Occipital lobe (tissue), 2 donors: ENCODE results near the gene COPS8. TPM values are rescaled to one million over a fixed set of nuclear protein-coding genes. Genes with fewer than 3 reads are reported as not detected.

Experiments used
- DNase-seq: peaks from one replicate; lab custom pipeline; 2025; lab: John Stamatoyannopoulos, UW
- total RNA-seq: library from RNA; depleted of rRNA; stranded (reverse); fragments of >200 nt; gene quantifications from one replicate; pipeline ENCODE4 v1.2.3, GENCODE V29; 2014

The COPS8 gene
- total RNA-seq, 1 donor from 2014 or later: 139 TPM

DNA sequence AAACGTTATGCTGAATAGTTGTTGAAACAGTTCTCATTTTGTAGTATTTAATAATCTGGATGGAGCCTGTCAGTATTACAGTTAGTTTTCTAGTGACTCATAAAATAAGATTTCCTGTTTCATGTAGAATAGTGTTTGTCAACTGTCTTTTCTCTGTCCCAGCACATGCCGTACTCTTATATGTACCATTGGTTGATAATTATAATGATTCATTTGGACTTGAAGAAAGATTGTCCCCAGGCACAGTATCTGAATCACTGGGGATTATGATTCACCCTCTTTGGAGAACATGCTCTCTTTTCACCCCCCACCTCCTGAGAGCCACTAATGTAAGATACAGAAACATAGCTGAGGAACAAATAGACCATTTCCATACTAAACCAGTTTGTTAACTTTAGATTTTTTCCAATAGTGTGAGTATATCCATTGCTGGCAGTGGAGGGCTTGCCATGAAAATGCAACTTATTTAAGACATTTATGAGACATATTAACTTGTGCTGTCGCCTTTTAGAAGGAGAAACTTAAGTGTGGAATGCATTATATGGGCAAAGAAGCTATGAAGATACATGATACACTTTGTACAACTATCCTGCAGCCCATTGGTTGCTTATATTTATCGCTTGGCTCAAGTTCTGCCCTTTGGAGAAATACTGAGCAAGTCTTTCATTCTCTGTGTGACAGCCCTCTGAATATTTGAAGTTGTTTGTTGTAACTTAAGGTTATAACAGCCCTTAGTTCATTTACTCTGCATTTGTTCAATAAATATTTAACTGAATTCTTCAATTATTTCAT is 12.4 kb downstream of the COPS8 start:
- no peak for DNase-seq

- no peak for DNase-seq
Measured at GRCh38 chr2:237099804-237100203, 14.1 kb downstream of the COPS8 start.

- DNase-seq: no peak
Measured at GRCh38 chr2:237101118-237101979, 15.7 kb downstream of the COPS8 start.

DNA sequence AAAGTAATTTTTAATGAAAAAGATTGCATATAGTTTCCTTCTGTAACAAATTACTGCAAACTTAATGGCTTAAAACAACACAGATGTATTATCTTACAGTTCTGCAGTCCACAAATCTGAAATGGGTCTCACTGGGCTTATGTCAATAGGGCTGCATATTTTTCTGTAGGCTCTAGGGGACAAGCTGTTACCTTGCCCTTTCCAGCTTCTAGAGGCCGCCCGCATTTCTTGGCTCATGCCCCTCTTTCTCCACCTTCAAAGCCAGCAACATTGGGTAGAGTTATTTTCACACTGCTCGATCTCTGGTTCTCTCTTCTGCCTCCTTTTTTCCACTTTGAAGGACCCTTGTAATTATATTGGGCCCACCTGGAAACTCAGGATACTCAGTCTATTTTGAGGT is 16.7 kb downstream of the COPS8 start:
- no peak for DNase-seq

- no peak for DNase-seq
Measured at GRCh38 chr2:237109421-237109934, 23.8 kb downstream of the COPS8 start.

DNA sequence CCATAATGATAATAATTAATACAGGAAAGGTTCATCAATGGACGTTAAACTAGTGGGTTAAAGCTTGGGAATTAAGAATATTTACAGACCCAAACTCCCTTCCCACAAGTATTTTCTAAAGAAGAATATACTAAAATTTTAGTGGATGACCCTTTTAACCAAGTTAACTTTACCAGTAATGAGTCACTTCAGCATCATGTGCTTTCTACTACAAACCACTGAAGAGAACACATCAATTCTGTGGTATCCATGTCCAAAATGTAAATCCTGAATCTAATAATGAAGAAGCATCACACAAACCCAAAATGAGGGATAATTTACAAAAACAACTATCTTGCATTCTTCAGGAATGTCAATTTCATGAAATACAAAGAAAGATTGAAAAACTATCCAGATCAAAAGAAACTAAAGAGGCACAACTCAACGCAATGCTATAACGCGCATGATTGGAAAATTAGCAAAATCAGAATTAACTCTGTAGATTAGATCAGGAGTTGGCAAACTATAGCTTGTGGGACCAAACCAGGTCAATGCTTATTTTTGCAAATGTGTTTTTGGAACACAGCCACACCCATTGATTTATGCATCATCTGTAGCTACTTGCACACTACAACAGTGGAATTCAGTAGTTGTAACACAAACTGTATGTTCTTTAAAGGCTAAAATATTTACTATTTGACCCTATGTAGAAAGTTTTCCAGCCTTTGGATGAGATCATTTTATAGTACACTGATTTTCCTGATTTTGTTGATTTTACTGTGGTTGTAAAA is 27.5 kb downstream of the COPS8 start:
- DNase-seq: no peak

GRCh38 chr2:237115870-237116269 is 30.2 kb downstream of the COPS8 start:
- no peak for DNase-seq

DNA sequence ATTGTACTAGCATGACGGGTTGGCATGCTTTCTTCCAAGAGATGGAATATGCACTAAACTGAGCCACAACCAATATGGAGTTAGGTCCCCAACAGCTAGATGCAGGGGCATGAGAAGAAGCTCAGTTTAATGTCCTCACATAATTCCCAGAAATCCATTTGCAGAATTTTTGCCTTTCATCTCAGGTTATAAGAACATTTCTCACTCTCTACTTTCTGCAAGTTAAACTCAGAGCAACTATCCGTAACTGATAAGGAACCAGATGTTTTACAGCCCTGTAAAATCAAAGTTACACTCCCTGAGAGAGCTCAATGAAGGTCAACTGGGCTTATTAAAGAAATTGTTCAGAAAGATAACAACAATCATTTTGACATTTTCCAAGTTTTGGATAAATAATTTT is 30.7 kb downstream of the COPS8 start:
- DNase-seq: no peak

DNA sequence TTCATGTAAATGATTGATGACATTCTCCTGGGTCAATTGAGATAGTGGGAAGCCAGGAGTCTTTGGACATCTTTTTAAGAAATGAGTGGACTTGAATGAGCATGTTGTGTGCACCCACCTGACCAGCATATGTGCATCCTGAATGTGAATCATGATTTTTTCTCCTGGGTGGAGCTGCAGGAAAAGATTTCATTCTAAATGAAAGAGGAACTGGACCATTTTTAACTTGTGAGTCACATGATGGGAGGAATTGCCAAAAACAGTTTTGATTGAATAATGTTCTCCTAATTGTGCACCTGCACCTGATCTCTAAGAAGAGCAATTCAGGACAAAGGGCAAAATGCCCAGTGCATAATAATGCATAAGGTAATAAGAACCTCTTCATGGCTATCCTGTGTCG is 32.3 kb downstream of the COPS8 start:
- DNase-seq: no peak

GRCh38 chr2:237118561-237119155 is 33.0 kb downstream of the COPS8 start:
- DNase-seq: no peak

GRCh38 chr2:237120916-237121315 is 35.2 kb downstream of the COPS8 start:
- DNase-seq: no peak

DNA sequence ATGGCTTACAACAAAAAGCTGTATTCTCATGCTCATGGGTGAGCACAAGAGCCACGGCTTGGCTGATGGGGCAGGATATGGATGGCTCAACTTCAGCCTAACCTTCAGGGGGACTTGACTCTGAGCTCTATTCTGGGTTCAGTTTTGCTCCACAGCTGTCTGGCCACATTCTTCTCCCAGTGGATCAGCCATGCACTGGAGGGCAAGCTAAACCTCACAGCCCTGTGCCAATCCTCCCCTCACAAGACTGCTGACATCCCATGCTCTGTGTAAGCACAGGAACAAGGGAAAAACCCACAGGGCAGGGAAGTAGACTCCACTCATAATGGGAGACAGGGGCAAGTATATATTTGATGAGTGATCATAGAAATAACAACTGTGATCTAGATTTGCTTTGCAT is 35.6 kb downstream of the COPS8 start:
- no peak for DNase-seq

DNA sequence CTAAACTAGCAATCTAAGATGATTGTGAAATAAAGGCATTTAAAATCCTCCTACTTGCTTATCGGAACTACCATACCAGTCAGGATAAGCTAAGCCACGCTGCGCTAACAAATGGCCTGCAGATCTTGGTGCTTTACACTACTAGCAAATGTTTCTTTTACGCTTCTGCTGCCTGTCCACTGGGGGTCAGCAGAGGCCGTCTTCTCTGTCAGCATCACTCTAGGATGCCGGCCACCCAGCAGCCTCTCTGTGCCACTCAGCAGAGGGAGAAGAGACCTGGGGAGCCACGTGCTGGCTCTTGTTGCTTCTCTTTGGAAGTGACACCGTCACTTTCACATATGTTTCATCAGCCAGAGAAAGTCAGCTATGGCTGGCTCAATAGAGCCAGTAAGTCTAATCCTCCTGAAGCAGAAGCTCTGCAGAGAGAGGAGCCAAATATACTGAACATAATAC is 36.6 kb downstream of the COPS8 start:
- DNase-seq: no peak

GRCh38 chr2:237124820-237125219 is 39.1 kb downstream of the COPS8 start:
- no peak for DNase-seq

DNA sequence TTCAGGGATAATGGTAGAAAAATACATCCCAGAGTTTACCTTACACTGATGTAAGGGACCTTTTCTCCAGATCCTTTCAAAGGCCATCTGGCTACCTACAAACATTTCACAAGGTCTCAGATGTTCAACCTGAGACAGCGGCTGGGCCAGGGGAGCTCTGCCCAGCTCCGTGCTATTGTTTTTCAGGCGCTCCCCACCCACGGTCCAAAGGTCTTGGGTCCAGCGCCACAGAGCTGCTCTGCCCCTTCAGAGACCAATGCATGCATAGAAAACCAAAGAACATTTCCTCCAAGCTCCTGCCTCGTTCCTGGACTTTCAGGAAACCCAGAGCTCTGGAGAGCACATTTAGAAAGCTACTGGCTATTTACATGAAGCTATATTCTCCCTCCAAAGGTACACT is 40.3 kb downstream of the COPS8 start:
- DNase-seq: no peak

DNA sequence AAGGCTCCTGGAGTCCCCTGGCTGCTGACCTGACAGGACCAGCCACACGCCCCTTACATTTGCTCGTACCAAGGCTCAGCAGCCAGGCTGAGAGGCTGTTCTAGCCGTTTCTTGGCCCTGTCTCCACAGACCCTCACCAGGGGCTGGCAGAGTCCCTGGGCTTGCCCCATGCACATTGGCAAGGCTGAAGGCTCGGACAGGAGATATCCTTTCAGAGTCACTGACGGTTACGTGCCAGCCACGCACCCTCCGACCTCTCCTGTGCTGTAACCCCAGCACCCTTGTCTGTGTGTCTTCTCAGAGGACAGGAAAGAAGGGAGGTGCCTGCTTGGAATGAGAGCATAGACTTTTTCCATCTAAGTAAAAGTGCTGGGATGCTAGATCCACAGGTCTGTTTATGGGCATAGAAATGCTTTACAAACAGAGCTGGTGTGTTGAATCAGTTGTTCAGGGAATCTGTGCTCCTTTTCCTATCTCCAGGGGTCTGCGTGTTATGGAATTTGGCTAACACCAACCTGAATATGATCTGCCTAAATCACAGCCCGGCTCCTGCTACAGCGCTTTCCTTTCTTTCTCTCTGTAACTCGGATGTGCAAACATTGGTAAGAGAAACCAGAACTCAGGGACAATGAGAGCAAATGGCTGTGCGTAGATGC is 41.0 kb downstream of the COPS8 start:
- DNase-seq: no peak

- DNase-seq: no peak
Measured at GRCh38 chr2:237128026-237128703, 42.5 kb downstream of the COPS8 start.

DNA sequence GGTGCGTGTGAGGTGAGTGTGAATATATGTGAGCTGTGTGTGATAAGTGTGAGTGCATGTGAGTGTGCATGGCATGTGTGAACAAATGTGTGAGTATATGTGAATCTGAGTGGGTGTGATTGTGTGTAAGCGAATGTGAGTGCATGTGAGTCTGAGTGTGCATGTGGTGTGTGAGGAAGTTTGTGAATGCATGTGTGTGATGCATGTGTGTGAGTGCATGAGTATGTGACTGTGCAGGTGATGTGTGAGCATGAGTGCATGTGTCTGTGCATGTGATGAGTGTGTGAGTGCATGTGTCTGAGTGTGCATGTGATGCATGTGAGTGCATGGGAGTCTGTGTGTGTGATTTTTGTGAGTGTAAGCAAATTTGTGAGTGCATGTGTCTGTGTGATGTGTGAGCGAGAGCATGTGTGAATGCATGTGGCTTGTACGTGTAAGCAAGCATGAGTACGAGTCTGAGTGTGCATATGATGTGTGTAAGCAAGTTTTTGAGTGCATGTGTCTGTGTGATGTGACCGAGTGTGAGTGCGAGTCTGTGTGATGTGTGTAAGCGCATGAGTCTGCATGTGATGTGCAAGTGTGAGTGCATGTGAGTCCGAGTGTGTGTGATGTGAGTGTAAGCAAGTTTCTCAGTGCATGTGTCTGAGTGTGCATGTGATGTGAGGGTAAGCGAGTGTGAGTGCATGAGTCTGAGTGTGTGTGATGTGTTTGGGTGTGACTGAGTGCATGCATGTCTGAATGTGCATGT is 43.3 kb downstream of the COPS8 start:
- no peak for DNase-seq

GRCh38 chr2:237129625-237130263 is 44.1 kb downstream of the COPS8 start:
- no peak for DNase-seq
